HepG2 (cell line): ENCODE results near the gene SLC25A20. TPM values are rescaled to one million over a fixed set of nuclear protein-coding genes. Genes with fewer than 3 reads are reported as not detected.

Experiments
- ATAC-seq: fragments of 200-7000 bp; cut with Tn5 transposase; 3 replicates; pipeline ENCODE4 v1.9.1; 2020; ENCODE audit warnings: mild to moderate bottlenecking, moderate library complexity
- BruUV-seq: library from RNA; stranded (reverse); fragments of 400-500 nt; replicated peaks from 2 replicates; lab custom pipeline; 2021; lab: Mats Ljungman, UMichigan
- CTCF ChIA-PET: fragments of 300-600 bp; formaldehyde crosslinking; extraction: SDS; loops from one replicate; lab custom pipeline; 2021; ENCODE audit warnings: low total read pairs, inconsistent platforms, low intra/inter-chr PET ratio; lab: Yijun Ruan, JAX
- POLR2A ChIA-PET: fragments of 350-600 bp; sonication (Branson Sonifier 250); formaldehyde crosslinking; loops from one replicate; lab custom pipeline; 2020; ENCODE audit warnings: antibody characterized with exemption, inconsistent platforms; lab: Yijun Ruan, JAX
- DNase-seq: peaks from one replicate; pipeline ENCODE4 v3.0.0-alpha.2; 2015; ENCODE audit warnings: low spot score
- FAIRE-seq: peaks from 3 replicates; lab custom pipeline; 2011; peaks lifted over from hg19 to GRCh38; lab: Jason Lieb, UNC
- H2AFZ ChIP-seq: one replicate; pipeline ENCODE4 v1.6.1; 2011; ENCODE audit warnings: low read length, inconsistent platforms
- H3K27ac ChIP-seq: fragments of 300-600 bp; 3 replicates; pipeline ENCODE4 v1.8.0; 2011; ENCODE audit warnings: mixed run types, mild to moderate bottlenecking, mixed read lengths, low read length, inconsistent platforms; ENCODE audit not compliant: insufficient read depth; ENCODE audit errors: extremely low read length
- H3K27me3 ChIP-seq, 2 experiments: fragments of 200-600 bp in 1 of 2; 2 replicates in 1 of 2; 3 replicates in 1 of 2; pipeline versions ENCODE4 v1.6.0 to v1.8.0; 2011; ENCODE audit warnings: low read length in 2 of 2, mild to moderate bottlenecking in 2 of 2, moderate library complexity in 2 of 2, inconsistent platforms in 1 of 2; ENCODE audit not compliant: insufficient read depth in 2 of 2, control insufficient read depth in 1 of 2
- H3K36me3 ChIP-seq, 2 experiments: fragments of 200-600 bp in 1 of 2; replicated peaks in 1 of 2; 2 replicates in 1 of 2; 3 replicates in 1 of 2; pipeline versions ENCODE4 v1.5.1 to v1.8.0; 2011; ENCODE audit warnings: low read length in 2 of 2, inconsistent platforms in 1 of 2; ENCODE audit not compliant: insufficient read depth in 2 of 2, control insufficient read depth in 1 of 2
- H3K4me1 ChIP-seq: 2 replicates; pipeline ENCODE4 v1.5.1; 2012; ENCODE audit warnings: low read length, inconsistent platforms; ENCODE audit not compliant: insufficient read depth
- H3K4me2 ChIP-seq: 2 replicates; pipeline ENCODE4 v1.6.0; 2011; ENCODE audit warnings: low read depth, low read length, inconsistent platforms
- H3K4me3 ChIP-seq, 3 experiments: fragments of 200-600 bp in 1 of 3; sonication (generic), shearing (Covaris generic) in 1 of 3; replicated peaks in 1 of 3; 2 replicates each; pipeline ENCODE4 v1.5.1; 2011 to 2016; ENCODE audit warnings: low read length in 3 of 3, inconsistent platforms in 2 of 3, low read depth in 2 of 3, mild to moderate bottlenecking in 2 of 3, control low read depth in 1 of 3, mixed read lengths in 1 of 3; ENCODE audit not compliant: insufficient read depth in 1 of 3
- H3K79me2 ChIP-seq: one replicate; pipeline ENCODE4 v1.6.1; 2011; ENCODE audit warnings: low read length, inconsistent platforms; ENCODE audit not compliant: insufficient read depth
- H3K9ac ChIP-seq: 2 replicates; pipeline ENCODE4 v1.6.0; 2011; ENCODE audit warnings: mild to moderate bottlenecking, low read depth, low read length, inconsistent platforms; ENCODE audit not compliant: insufficient read depth
- H3K9me3 ChIP-seq: 2 replicates; pipeline ENCODE4 v1.5.1; 2012; ENCODE audit warnings: mild to moderate bottlenecking, low read length
- H4K20me1 ChIP-seq: 2 replicates; pipeline ENCODE4 v1.6.0; 2011; ENCODE audit warnings: inconsistent platforms, mild to moderate bottlenecking, low read length, moderate library complexity; ENCODE audit not compliant: insufficient read depth
- ATF6 ChIP-seq: sonication (generic); formaldehyde crosslinking; conservative IDR thresholded peaks from 2 replicates; pipeline ENCODE4 v1.4.0; 2020; ENCODE audit warnings: missing genetic modification reagents
- ETS1 ChIP-seq: sonication (generic); formaldehyde crosslinking; IDR thresholded peaks from 2 replicates; pipeline ENCODE4 v1.4.0; 2020; ENCODE audit warnings: missing genetic modification reagents
- GATAD2A ChIP-seq: IDR thresholded peaks from 2 replicates; pipeline ENCODE4 v1.6.1; 2016
- KDM5B ChIP-seq: sonication (generic); formaldehyde crosslinking; IDR thresholded peaks from 2 replicates; pipeline ENCODE4 v1.4.0; 2020; ENCODE audit warnings: missing genetic modification reagents, mild to moderate bottlenecking, borderline replicate concordance
- SRSF1 ChIP-seq: fragments of 200-400 bp; formaldehyde crosslinking; optimal IDR thresholded peaks from 2 replicates; pipeline ENCODE3; 2017; ENCODE audit warnings: mild to moderate bottlenecking, low read depth, low read length, moderate library complexity
- ZFP62 ChIP-seq: sonication (generic); formaldehyde crosslinking; IDR thresholded peaks from 2 replicates; pipeline ENCODE4 v1.4.0; 2020; ENCODE audit warnings: missing genetic modification reagents
- ZNF597 ChIP-seq: sonication (generic); formaldehyde crosslinking; IDR thresholded peaks from 2 replicates; pipeline ENCODE4 v1.5.0; 2020; ENCODE audit warnings: missing genetic modification reagents
- in situ Hi-C: cut with HindIII; loops from 2 replicates; pipeline ENCODE4 v1.10.0; 2017; ENCODE audit warnings: low pct_unique_long_range_greater_than_20kb; ENCODE audit not compliant: extremely low pct_ligation_motif_present
- intact Hi-C: fragments of 100-400 bp; cut with micrococcal nuclease; formaldehyde crosslinking; loops from one replicate; pipeline ENCODE4 v1.10.0; 2022; ENCODE audit not compliant: unreplicated experiment
- polyA plus RNA-seq, 8 experiments: library from polyadenylated mRNA; depleted of rRNA in 3 of 8; stranded (reverse) in 7 of 8; unstranded in 1 of 8; fragments of >200 nt; fragmentation: Illumina TruSeq in 4 of 8; extraction: Trizol in 4 of 8; gene quantifications; 2 replicates each; pipeline versions ENCODE4 v1.2.1 to v1.2.3, GENCODE V29; 2011 to 2016; ENCODE audit warnings: low read depth in 4 of 8, missing spikeins in 1 of 8, mixed read lengths in 1 of 8; ENCODE audit not compliant: insufficient read depth in 1 of 8
- total RNA-seq, 5 experiments: library from RNA; depleted of rRNA; stranded (reverse); fragments of >200 nt; fragmentation: Illumina TruSeq; extraction: Trizol; gene quantifications; 2 replicates each; pipeline ENCODE4 v1.2.3, GENCODE V29; 2016; ENCODE audit warnings: low read depth in 1 of 5

Gene SLC25A20
- total and polyA plus RNA-seq, 2 of the 13 experiments (the other 11 are each of a cell fraction or from before 2014, with no cell fraction given), result 21.1 to 26.6 TPM

- TF ChIP-seq ZNF597 (CRISPR knock-in tag) (no peak), SRSF1 (no peak), KDM5B (CRISPR knock-in tag) (no peak), ETS1 (CRISPR knock-in tag) (no peak)
Observed at GRCh38 chr3:48938689-48939088, 40.0 kb upstream of the SLC25A20 start (continued).

GRCh38 chr3:48938156-48938555 lies 39.5 kb upstream of the SLC25A20 start:
- peaks cover 7% of the 10 kb centered on the region; the same call in 1 of the 2 replicates for H4K20me1 ChIP-seq
- H3K4me1 ChIP-seq, result peaks cover 43% of the 10 kb centered on the region
- DNase-seq (peak; percentile 24), FAIRE-seq (no peak), ATAC-seq (no peak; the same call in 2 of the 3 replicates)
- no peaks in the 10 kb centered on the region for H3K27me3 ChIP-seq
- no peaks in the 10 kb centered on the region for H3K9me3 ChIP-seq
- H3K9ac ChIP-seq, result no peak overlapping the region
- TF ChIP-seq GATAD2A (CRISPR knock-in tag), result 0 out of 2 replicates have a peak, but pooled peaks have one; percentile 11
- TF ChIP-seq ZFP62 (CRISPR knock-in tag), result no peak
- TF ChIP-seq ATF6 (CRISPR knock-in tag), result no peak
- no peak overlapping the region for H2AFZ ChIP-seq
- ChIA-PET CTCF (no interaction called here), POLR2A (no interaction called here)
- no TSS peak for BruUV-seq
- in situ Hi-C loops (no loop called here), intact Hi-C loops (no loop called here)
- H3K4me2 ChIP-seq, result no peak overlapping the region
- no peak overlapping the region for H3K27ac ChIP-seq
- 0 out of 6 replicates have a peak overlapping the region, but pooled peaks of 1 of the 3 experiments have one; percentile 1 for H3K4me3 ChIP-seq
- H3K36me3 ChIP-seq, result peaks cover 1 to 19% of the 10 kb centered on the region in 2 experiments; a peak in 3 of 5 replicates
- peaks cover 46% of the 10 kb centered on the region for H3K79me2 ChIP-seq
